Suprapubic skin (tissue), 4 donors: ENCODE results near the gene ARHGAP6.

ENCODE experiments used
- EP300 ChIP-seq: sonication (generic); formaldehyde crosslinking; IDR thresholded peaks from one replicate; pipeline ENCODE4 v1.6.1; 2017; ENCODE audit warnings: antibody characterized with exemption
- POLR2A ChIP-seq, 2 donors: fragments of 450-650 bp; IDR thresholded peaks; one replicate each; pipeline ENCODE4 v1.6.1; 2017; ENCODE audit warnings: antibody characterized with exemption in 2 of 2, mild to moderate bottlenecking in 2 of 2, moderate library complexity in 2 of 2
- POLR2AphosphoS5 ChIP-seq, 3 donors: sonication (generic); formaldehyde crosslinking; IDR thresholded peaks; one replicate each; pipeline ENCODE4 v1.6.1; 2017; ENCODE audit warnings: antibody characterized with exemption in 3 of 3
- TF ChIP-seq, protein P1 (sequence below), 2 donors: fragments of 200-600 bp in 1 of 2; fragments of 450-650 bp in 1 of 2; sonication (generic) in 1 of 2; IDR thresholded peaks; one replicate each; pipeline ENCODE4 v1.5.1; 2016 to 2019; ENCODE audit warnings: antibody characterized with exemption in 2 of 2, mild to moderate bottlenecking in 1 of 2, moderate library complexity in 1 of 2

GRCh38 chrX:11647138-11647537, 18.6 kb downstream of the ARHGAP6 start:
- TF ChIP-seq POLR2A (IDR thresholded peaks at IDR 0.05) (no peak), EP300 (no peak), POLR2AphosphoS5 (IDR thresholded peaks at IDR 0.05) (no peak)
- TF ChIP-seq, protein P1, sequence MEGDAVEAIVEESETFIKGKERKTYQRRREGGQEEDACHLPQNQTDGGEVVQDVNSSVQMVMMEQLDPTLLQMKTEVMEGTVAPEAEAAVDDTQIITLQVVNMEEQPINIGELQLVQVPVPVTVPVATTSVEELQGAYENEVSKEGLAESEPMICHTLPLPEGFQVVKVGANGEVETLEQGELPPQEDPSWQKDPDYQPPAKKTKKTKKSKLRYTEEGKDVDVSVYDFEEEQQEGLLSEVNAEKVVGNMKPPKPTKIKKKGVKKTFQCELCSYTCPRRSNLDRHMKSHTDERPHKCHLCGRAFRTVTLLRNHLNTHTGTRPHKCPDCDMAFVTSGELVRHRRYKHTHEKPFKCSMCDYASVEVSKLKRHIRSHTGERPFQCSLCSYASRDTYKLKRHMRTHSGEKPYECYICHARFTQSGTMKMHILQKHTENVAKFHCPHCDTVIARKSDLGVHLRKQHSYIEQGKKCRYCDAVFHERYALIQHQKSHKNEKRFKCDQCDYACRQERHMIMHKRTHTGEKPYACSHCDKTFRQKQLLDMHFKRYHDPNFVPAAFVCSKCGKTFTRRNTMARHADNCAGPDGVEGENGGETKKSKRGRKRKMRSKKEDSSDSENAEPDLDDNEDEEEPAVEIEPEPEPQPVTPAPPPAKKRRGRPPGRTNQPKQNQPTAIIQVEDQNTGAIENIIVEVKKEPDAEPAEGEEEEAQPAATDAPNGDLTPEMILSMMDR (IDR thresholded peaks at IDR 0.05) = no peak
